ENCODE measurements around the gene RBMX2. TPM values are rescaled to one million over a fixed set of nuclear protein-coding genes. Genes with fewer than 3 reads are reported as not detected.

The RBMX2 gene
- total and polyA plus RNA-seq, 2 of the 13 experiments (the other 11 are each of a cell fraction or from before 2014, with no cell fraction given) = 13.9 to 24.4 TPM

DNA sequence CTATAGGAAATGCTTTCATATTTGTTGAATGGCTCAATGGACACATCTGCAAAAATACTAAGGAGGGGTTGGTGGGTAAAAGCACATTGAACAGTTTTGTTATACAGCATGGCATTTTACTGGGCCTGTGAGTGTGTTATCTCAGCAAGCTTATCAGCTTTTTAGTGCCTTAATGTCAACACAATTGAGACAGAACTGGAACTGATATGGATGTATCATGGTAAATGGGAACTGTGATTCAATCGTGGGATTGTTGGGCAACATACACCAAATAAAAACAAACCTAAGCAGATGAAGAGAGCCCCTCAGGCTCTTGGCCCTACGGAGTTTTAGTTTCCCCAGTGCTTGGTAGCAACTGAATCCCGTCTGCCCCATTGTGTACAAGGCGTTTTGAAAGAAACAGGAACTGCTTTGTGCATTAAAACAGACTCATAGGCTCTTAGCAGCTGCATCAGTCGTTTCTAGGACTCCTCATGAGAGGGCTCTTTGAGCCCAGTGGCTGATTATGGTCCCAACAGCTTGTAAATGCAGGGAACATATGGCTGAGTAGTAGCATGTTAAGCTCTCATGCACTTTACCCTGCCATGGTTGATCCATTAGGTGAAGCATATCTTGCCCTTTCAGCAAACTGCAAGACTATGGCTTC lies 23.6 kb upstream of the RBMX2 start (continued):
- TF ChIP-seq ZNF503 (CRISPR knock-in tag; IDR thresholded peaks at IDR 0.05) (no peak), CHCHD3 (CRISPR knock-in tag; IDR thresholded peaks at IDR 0.05) (no peak), MAFF (IDR thresholded peaks at IDR 0.05; ENCODE audit: low read depth, low read length) (no peak)

GRCh38 chrX:130385520-130385919 lies 16.3 kb upstream of the RBMX2 start, which contains the start of gene GPR119:
Gene GPR119 (minus strand): TSS chrX:130385674. CDS start chrX:130385447, 227 bp downstream.
- CTCF ChIA-PET (ENCODE audit: low intra/inter-chr PET ratio, low total read pairs) = no interaction called here
- FAIRE-seq (no peak), DNase-seq (ENCODE audit: low spot score) (no peak), ATAC-seq (no peak)
- no peaks in the 10 kb centered on the region for H3K36me3 ChIP-seq (replicated peaks in 1 of 2; ENCODE audit: control insufficient read depth in 1 of 2, insufficient read depth in 2 of 2, low read length in 2 of 2)
- peak within 1 kb of the TSS in 1 of 3 experiments; percentile 16; a peak in 1 of 6 replicates for H3K4me3 ChIP-seq (replicated peaks in 1 of 3; ENCODE audit: insufficient read depth in 1 of 3, low read depth in 2 of 3, low read length in 3 of 3)
- in situ Hi-C loops (cut with HindIII; ENCODE audit: extremely low pct_ligation_motif_present, low pct_unique_long_range_greater_than_20kb) (no loop called here), intact Hi-C loops (cut with micrococcal nuclease; ENCODE audit: unreplicated experiment) (no loop called here)
- POLR2A ChIA-PET = no interaction called here
- H3K4me1 ChIP-seq (ENCODE audit: insufficient read depth, low read length) = peaks cover 22% of the 10 kb centered on the region
- H2AFZ ChIP-seq (ENCODE audit: low read length) = peak within 1 kb of the TSS; percentile 54
- 100% methylated on average over 1 of the region's 4 CpGs for WGBS (ENCODE audit: low lambda C conversion rate)
- H4K20me1 ChIP-seq (ENCODE audit: insufficient read depth, low read length) = no peaks in the 10 kb centered on the region
- no peaks in the 10 kb centered on the region for H3K79me2 ChIP-seq (ENCODE audit: insufficient read depth, low read length)
- no peaks in the 10 kb centered on the region for H3K9me3 ChIP-seq (ENCODE audit: low read length)
- no peaks in the 10 kb centered on the region for H3K27me3 ChIP-seq (ENCODE audit: control insufficient read depth in 1 of 2, insufficient read depth in 2 of 2, low read length in 2 of 2)
- H3K4me2 ChIP-seq (ENCODE audit: low read depth, low read length) = peak within 1 kb of the TSS; percentile 76
- no peak within 1 kb of the TSS for H3K9ac ChIP-seq (ENCODE audit: insufficient read depth, low read depth, low read length)
- no TSS peak for BruUV-seq (replicated peaks)
- peak within 1 kb of the TSS; percentile 35 for H3K27ac ChIP-seq (ENCODE audit: extremely low read length, insufficient read depth, low read length)
- TF ChIP-seq, protein P1, sequence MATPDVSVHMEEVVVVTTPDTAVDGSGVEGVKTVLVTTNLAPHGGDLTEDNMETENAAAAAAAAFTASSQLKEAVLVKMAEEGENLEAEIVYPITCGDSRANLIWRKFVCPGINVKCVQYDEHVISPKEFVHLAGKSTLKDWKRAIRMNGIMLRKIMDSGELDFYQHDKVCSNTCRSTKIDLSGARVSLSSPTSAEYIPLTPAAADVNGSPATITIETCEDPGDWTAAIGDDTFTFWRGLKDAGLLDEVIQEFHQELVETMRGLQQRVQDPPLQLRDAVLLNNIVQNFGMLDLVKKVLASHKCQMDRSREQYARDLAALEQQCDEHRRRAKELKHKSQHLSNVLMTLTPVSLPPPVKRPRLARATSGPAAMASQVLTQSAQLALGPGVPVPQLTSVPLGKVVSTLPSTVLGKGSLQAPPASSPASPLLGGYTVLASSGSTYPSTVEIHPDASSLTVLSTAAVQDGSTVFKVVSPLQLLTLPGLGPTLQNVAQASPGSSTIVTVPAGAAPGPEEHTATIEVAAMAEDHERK (CRISPR knock-in tag; IDR thresholded peaks at IDR 0.05; ENCODE audit: low read depth) = no peak
- no peak for TF ChIP-seq MTA3 (CRISPR knock-in tag; IDR thresholded peaks at IDR 0.05)
- TF ChIP-seq TCF12 (IDR thresholded peaks at IDR 0.05) = no peak
- no peak for TF ChIP-seq TCF12 (CRISPR knock-in tag; IDR thresholded peaks at IDR 0.05)
- TF ChIP-seq, protein P2, sequence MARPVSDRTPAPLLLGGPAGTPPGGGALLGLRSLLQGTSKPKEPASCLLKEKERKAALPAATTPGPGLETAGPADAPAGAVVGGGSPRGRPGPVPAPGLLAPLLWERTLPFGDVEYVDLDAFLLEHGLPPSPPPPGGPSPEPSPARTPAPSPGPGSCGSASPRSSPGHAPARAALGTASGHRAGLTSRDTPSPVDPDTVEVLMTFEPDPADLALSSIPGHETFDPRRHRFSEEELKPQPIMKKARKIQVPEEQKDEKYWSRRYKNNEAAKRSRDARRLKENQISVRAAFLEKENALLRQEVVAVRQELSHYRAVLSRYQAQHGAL (CRISPR knock-in tag; IDR thresholded peaks at IDR 0.05; ENCODE audit: not compliant biosample characterization) = no peak
- TF ChIP-seq HMGA1 (CRISPR knock-in tag; conservative IDR thresholded peaks at IDR 0.05) = no peak
- TF ChIP-seq ZBED4 (CRISPR knock-in tag; IDR thresholded peaks at IDR 0.05; ENCODE audit: borderline replicate concordance) = no peak
- TF ChIP-seq, protein P3, sequence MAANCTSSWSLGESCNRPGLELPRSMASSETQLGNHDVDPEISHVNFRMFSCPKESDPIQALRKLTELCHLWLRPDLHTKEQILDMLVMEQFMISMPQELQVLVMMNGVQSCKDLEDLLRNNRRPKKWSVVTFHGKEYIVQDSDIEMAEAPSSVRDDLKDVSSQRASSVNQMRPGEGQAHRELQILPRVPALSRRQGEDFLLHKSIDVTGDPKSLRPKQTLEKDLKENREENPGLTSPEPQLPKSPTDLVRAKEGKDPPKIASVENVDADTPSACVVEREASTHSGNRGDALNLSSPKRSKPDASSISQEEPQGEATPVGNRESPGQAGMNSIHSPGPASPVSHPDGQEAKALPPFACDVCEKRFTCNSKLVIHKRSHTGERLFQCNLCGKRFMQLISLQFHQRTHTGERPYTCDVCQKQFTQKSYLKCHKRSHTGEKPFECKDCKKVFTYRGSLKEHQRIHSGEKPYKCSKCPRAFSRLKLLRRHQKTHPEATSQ (CRISPR knock-in tag; IDR thresholded peaks at IDR 0.05; ENCODE audit: borderline replicate concordance) = no peak
